ENCODE results near the gene CNGB1.
"Not testable (repeated sequence)": the region's sequence is repeated elsewhere in the genome, so short reads cannot be mapped to it uniquely, and the experiment has no call there.

Gene CNGB1

GRCh38 chr16:57857991-57858390 lies 112.9 kb downstream of the CNGB1 start:
- not testable (repeated sequence) for H3K9me3 ChIP-seq (replicated peaks; ENCODE audit: low read length); H3K36me3 ChIP-seq (ENCODE audit: insufficient read depth, low read length); H3K4me3 ChIP-seq (ENCODE audit: low read length); H3K4me1 ChIP-seq (ENCODE audit: control insufficient read depth, insufficient read depth, low read length); H3K9ac ChIP-seq (ENCODE audit: low read depth, low read length); H3K27me3 ChIP-seq (ENCODE audit: control insufficient read depth, insufficient read depth, low read length); H3K4me2 ChIP-seq (ENCODE audit: low read length)

DNA sequence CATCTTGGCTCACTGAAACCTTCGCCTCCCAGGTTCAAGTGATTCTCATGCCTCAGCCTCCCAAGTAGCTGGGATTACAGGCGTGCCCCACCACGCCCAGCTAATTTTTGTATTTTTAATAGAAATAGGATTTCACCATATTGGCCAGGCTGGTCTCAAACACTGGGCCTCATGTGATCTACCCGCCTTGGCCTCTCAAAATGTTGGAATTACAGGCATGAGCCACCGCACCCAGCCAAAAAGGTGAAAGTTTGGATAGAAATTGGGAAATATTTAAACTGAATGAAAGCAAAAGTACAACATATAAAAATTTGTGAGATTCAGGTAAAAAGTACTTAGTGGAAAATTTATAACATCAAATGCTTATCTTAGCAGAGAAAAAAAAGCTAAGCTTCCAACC lies 115.7 kb downstream of the CNGB1 start:
- Histone ChIP-seq H3K4me3 (ENCODE audit: low read length) (no peak overlapping the region), H3K4me2 (ENCODE audit: low read length) (no peak overlapping the region), H3K4me1 (ENCODE audit: control insufficient read depth, insufficient read depth, low read length) (no peaks in the 10 kb centered on the region), H3K27me3 (ENCODE audit: control insufficient read depth, insufficient read depth, low read length) (peaks cover 8% of the 10 kb centered on the region), H3K36me3 (ENCODE audit: insufficient read depth, low read length) (no peaks in the 10 kb centered on the region), H3K9ac (ENCODE audit: low read depth, low read length) (no peak overlapping the region), H3K9me3 (replicated peaks; ENCODE audit: low read length) (peaks cover 3% of the 10 kb centered on the region)

- H3K36me3 ChIP-seq (ENCODE audit: insufficient read depth, low read length), result no peaks in the 10 kb centered on the region
- H3K9me3 ChIP-seq (replicated peaks; ENCODE audit: low read length), result peaks cover 3% of the 10 kb centered on the region
- no peak overlapping the region for H3K4me3 ChIP-seq (ENCODE audit: low read length)
- peaks cover 8% of the 10 kb centered on the region for H3K27me3 ChIP-seq (ENCODE audit: control insufficient read depth, insufficient read depth, low read length)
- no peak overlapping the region for H3K4me2 ChIP-seq (ENCODE audit: low read length)
- no peaks in the 10 kb centered on the region for H3K4me1 ChIP-seq (ENCODE audit: control insufficient read depth, insufficient read depth, low read length)
- no peak overlapping the region for H3K9ac ChIP-seq (ENCODE audit: low read depth, low read length)
Measured at GRCh38 chr16:57852189-57852588, 118.7 kb downstream of the CNGB1 start.

DNA sequence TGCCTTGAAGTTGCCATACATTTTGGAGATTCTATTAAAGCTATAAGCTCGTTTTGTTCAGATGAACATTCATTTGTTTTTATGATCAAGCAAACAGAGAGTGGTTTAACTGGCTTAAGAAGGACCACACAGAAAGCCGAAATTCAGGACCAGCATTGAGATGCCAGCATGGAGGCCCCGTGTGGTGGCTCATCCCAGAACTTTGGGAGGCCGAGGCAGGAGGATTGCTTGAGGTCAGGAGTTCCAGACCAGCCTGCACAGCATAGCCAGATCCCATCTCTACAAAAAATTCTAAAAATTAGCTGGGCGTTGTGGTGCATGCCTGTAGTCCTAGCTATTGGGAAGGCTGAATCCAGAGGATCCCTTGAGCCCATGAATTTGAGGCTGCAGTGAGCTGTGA lies 122.7 kb downstream of the CNGB1 start:
- Histone ChIP-seq H3K4me2 (ENCODE audit: low read length) (no peak overlapping the region), H3K4me3 (ENCODE audit: low read length) (no peak overlapping the region), H3K36me3 (ENCODE audit: insufficient read depth, low read length) (no peaks in the 10 kb centered on the region), H3K27me3 (ENCODE audit: control insufficient read depth, insufficient read depth, low read length) (peaks cover 25% of the 10 kb centered on the region), H3K4me1 (ENCODE audit: control insufficient read depth, insufficient read depth, low read length) (no peaks in the 10 kb centered on the region), H3K9me3 (replicated peaks; ENCODE audit: low read length) (no peaks in the 10 kb centered on the region), H3K9ac (ENCODE audit: low read depth, low read length) (no peak overlapping the region)

- H3K36me3 ChIP-seq (ENCODE audit: insufficient read depth, low read length); H3K4me3 ChIP-seq (ENCODE audit: low read length); H3K9me3 ChIP-seq (replicated peaks; ENCODE audit: low read length); H3K9ac ChIP-seq (ENCODE audit: low read depth, low read length); H3K4me2 ChIP-seq (ENCODE audit: low read length); H3K4me1 ChIP-seq (ENCODE audit: control insufficient read depth, insufficient read depth, low read length): not testable (repeated sequence)
- H3K27me3 ChIP-seq (ENCODE audit: control insufficient read depth, insufficient read depth, low read length), result peaks cover 21% of the 10 kb centered on the region
Measured at GRCh38 chr16:57846931-57847330, 124.0 kb downstream of the CNGB1 start.

- Histone ChIP-seq H3K9ac (ENCODE audit: low read depth, low read length) (no peak overlapping the region), H3K4me3 (ENCODE audit: low read length) (no peak overlapping the region), H3K27me3 (ENCODE audit: control insufficient read depth, insufficient read depth, low read length) (peaks cover 20% of the 10 kb centered on the region), H3K4me2 (ENCODE audit: low read length) (no peak overlapping the region), H3K9me3 (replicated peaks; ENCODE audit: low read length) (no peaks in the 10 kb centered on the region), H3K36me3 (ENCODE audit: insufficient read depth, low read length) (no peaks in the 10 kb centered on the region), H3K4me1 (ENCODE audit: control insufficient read depth, insufficient read depth, low read length) (no peaks in the 10 kb centered on the region)
Measured at GRCh38 chr16:57846078-57846697, 124.7 kb downstream of the CNGB1 start.

GRCh38 chr16:57845115-57845514 lies 125.8 kb downstream of the CNGB1 start:
- Histone ChIP-seq H3K9ac (ENCODE audit: low read depth, low read length) (no peak overlapping the region), H3K4me1 (ENCODE audit: control insufficient read depth, insufficient read depth, low read length) (no peaks in the 10 kb centered on the region), H3K4me3 (ENCODE audit: low read length) (no peak overlapping the region), H3K4me2 (ENCODE audit: low read length) (no peak overlapping the region), H3K9me3 (replicated peaks; ENCODE audit: low read length) (no peaks in the 10 kb centered on the region), H3K27me3 (ENCODE audit: control insufficient read depth, insufficient read depth, low read length) (peaks cover 20% of the 10 kb centered on the region), H3K36me3 (ENCODE audit: insufficient read depth, low read length) (no peaks in the 10 kb centered on the region)

DNA sequence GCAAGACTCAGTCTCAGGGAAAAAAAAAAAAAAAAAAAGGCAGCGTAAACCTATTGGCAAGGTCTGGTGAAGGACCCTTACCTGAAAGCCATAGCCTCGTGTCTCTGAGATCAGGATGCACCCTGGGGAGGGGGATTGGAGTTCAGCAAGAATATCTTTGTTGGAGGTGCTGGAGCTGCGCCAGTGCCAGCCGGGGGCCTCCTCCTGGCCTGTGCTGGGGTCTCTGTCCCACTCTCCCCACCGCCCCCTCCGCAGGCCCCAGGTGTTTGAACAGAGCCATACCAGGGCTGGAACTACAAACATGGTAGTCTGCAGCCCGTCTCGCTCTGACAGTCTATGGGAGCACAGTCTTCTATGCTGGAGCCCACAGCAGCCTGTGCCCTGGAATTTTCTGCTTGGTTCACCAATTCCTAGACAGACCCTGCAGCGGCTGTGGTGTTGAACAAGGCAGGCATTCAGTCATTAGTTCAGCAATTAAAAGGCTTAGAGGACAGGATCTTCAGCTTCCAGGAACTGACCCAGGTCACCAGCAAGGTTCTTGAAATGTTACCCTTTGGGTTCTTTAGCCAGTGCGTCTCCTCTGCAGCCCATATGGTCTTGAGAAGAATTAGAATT lies 126.4 kb downstream of the CNGB1 start:
- H3K4me1 ChIP-seq (ENCODE audit: control insufficient read depth, insufficient read depth, low read length), result no peaks in the 10 kb centered on the region
- peaks cover 20% of the 10 kb centered on the region for H3K27me3 ChIP-seq (ENCODE audit: control insufficient read depth, insufficient read depth, low read length)
- H3K36me3 ChIP-seq (ENCODE audit: insufficient read depth, low read length), result no peaks in the 10 kb centered on the region
- no peak overlapping the region for H3K4me3 ChIP-seq (ENCODE audit: low read length)
- no peak overlapping the region for H3K4me2 ChIP-seq (ENCODE audit: low read length)
- no peak overlapping the region for H3K9ac ChIP-seq (ENCODE audit: low read depth, low read length)
- H3K9me3 ChIP-seq (replicated peaks; ENCODE audit: low read length), result no peaks in the 10 kb centered on the region

DNA sequence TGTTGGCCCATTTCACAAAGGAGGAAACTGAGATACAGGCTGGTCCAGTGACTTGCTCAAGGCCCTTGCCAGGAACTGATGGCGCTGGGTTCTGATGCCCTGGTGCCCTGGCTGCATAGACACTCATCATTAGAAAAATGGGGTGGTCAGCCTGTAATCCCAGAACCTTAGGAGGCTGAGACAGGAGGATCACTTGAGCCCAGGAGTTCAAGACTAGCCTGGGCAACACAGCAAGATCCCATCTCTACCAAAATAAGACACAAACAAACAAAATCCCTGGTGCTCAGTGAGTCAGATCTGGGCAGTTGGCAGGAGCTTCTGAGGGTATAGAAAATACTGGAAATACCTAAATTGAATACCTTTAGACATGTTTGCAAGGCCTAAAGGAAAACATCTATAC lies 127.5 kb downstream of the CNGB1 start:
- H3K4me1 ChIP-seq (ENCODE audit: control insufficient read depth, insufficient read depth, low read length), result no peaks in the 10 kb centered on the region
- H3K9me3 ChIP-seq (replicated peaks; ENCODE audit: low read length), result no peaks in the 10 kb centered on the region
- H3K36me3 ChIP-seq (ENCODE audit: insufficient read depth, low read length), result no peaks in the 10 kb centered on the region
- H3K9ac ChIP-seq (ENCODE audit: low read depth, low read length), result no peak overlapping the region
- H3K27me3 ChIP-seq (ENCODE audit: control insufficient read depth, insufficient read depth, low read length), result peaks cover 22% of the 10 kb centered on the region
- no peak overlapping the region for H3K4me3 ChIP-seq (ENCODE audit: low read length)
- H3K4me2 ChIP-seq (ENCODE audit: low read length), result no peak overlapping the region

GRCh38 chr16:57842601-57843000 lies 128.3 kb downstream of the CNGB1 start:
- H3K36me3 ChIP-seq (ENCODE audit: insufficient read depth, low read length), result no peaks in the 10 kb centered on the region
- H3K9me3 ChIP-seq (replicated peaks; ENCODE audit: low read length), result no peaks in the 10 kb centered on the region
- H3K27me3 ChIP-seq (ENCODE audit: control insufficient read depth, insufficient read depth, low read length), result peaks cover 29% of the 10 kb centered on the region
- no peak overlapping the region for H3K9ac ChIP-seq (ENCODE audit: low read depth, low read length)
- no peaks in the 10 kb centered on the region for H3K4me1 ChIP-seq (ENCODE audit: control insufficient read depth, insufficient read depth, low read length)
- H3K4me2 ChIP-seq (ENCODE audit: low read length), result no peak overlapping the region
- H3K4me3 ChIP-seq (ENCODE audit: low read length), result no peak overlapping the region

DNA sequence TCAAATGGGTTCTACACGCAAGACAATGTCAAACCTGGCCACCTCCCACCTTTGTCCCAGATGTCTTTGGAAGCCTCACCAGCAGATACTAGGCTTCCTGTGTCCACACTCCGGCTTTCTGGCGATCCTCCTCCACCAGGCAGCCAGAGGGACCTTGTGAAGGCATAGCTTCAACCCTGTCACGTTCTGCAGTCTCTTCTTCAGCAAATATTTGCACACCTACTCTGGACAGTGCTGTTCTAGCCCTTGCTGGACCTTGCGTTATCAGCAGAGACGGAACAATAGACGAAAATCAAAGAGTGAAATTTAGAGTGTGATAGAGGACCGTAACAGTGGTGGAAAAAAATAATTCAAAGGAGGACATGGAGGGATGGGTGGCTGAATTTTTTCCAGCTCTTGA lies 130.1 kb downstream of the CNGB1 start:
- H3K27me3 ChIP-seq (ENCODE audit: control insufficient read depth, insufficient read depth, low read length), result peaks cover 22% of the 10 kb centered on the region
- no peak overlapping the region for H3K4me2 ChIP-seq (ENCODE audit: low read length)
- no peak overlapping the region for H3K4me3 ChIP-seq (ENCODE audit: low read length)
- H3K9me3 ChIP-seq (replicated peaks; ENCODE audit: low read length), result no peaks in the 10 kb centered on the region
- H3K36me3 ChIP-seq (ENCODE audit: insufficient read depth, low read length), result no peaks in the 10 kb centered on the region
- H3K4me1 ChIP-seq (ENCODE audit: control insufficient read depth, insufficient read depth, low read length), result no peaks in the 10 kb centered on the region
- H3K9ac ChIP-seq (ENCODE audit: low read depth, low read length), result no peak overlapping the region

DNA sequence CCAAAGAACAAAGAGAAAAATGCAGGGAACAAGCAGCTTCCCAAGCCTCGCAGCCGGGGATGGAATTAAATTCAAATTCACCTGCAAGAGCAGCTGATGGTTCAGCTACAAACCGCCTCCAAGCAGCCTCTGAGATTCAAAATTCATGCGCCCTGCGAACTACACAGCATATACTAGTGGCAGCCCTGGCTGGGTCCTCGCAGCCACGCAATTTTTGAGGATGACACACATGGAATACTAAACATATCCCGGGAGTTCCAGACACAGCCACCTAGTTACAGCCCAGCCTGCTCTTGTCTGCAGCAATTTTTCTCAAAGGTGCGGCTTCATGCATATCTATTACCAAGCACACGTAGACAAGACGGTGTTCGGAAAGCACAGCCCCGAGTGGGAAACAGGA lies 132.8 kb downstream of the CNGB1 start:
- no peak overlapping the region for H3K4me3 ChIP-seq (ENCODE audit: low read length)
- H3K36me3 ChIP-seq (ENCODE audit: insufficient read depth, low read length), result no peaks in the 10 kb centered on the region
- H3K4me1 ChIP-seq (ENCODE audit: control insufficient read depth, insufficient read depth, low read length), result peaks cover 5% of the 10 kb centered on the region
- no peaks in the 10 kb centered on the region for H3K9me3 ChIP-seq (replicated peaks; ENCODE audit: low read length)
- peaks cover 11% of the 10 kb centered on the region for H3K27me3 ChIP-seq (ENCODE audit: control insufficient read depth, insufficient read depth, low read length)
- H3K4me2 ChIP-seq (ENCODE audit: low read length), result no peak overlapping the region
- H3K9ac ChIP-seq (ENCODE audit: low read depth, low read length), result no peak overlapping the region

All from skeletal muscle satellite cell (primary cell).